ENCODE results near the gene PPIL6. TPM values are rescaled to one million over a fixed set of nuclear protein-coding genes. Genes with fewer than 3 reads are reported as not detected.

PPIL6 gene
- total and polyA plus RNA-seq, 7 donors = 1.1 to 3.9 (median 2.2) TPM

DNA sequence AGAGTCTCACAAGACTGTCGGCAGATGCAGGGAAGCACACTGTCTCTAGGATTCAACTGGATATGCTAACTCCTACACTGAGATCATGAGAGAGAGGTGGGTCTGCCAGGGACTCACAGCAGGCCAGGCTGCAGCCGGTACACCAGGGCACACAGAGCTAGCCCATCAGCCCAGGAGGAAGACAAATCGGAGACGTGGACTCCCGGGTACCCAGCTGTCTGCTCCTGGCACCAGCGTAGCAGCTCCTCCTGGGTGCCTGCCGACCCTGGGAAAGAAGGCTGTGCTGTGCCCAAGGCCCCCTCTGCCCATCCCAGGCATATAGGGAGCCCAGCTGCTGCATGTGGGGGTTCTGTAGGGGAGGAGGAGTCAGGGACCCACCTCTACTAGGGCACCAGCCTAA, 8.2 kb upstream of the PPIL6 start:
- Histone ChIP-seq H3K27me3 (ENCODE audit: insufficient read depth in 3 of 3, low read length in 2 of 3) (no peaks in the 10 kb centered on the region), H3K36me3 (ENCODE audit: insufficient read depth in 1 of 2, low read depth in 1 of 2) (peaks cover 0 to 29% of the 10 kb centered on the region in 2 donors), H3K9me3 (no peaks in the 10 kb centered on the region), H3K27ac (no peak overlapping the region), H3K4me1 (no peaks in the 10 kb centered on the region), H3K4me3 (no peak overlapping the region)
- intact Hi-C loops (cut with DNase I) = no loop called here
- TF ChIP-seq, protein P1, sequence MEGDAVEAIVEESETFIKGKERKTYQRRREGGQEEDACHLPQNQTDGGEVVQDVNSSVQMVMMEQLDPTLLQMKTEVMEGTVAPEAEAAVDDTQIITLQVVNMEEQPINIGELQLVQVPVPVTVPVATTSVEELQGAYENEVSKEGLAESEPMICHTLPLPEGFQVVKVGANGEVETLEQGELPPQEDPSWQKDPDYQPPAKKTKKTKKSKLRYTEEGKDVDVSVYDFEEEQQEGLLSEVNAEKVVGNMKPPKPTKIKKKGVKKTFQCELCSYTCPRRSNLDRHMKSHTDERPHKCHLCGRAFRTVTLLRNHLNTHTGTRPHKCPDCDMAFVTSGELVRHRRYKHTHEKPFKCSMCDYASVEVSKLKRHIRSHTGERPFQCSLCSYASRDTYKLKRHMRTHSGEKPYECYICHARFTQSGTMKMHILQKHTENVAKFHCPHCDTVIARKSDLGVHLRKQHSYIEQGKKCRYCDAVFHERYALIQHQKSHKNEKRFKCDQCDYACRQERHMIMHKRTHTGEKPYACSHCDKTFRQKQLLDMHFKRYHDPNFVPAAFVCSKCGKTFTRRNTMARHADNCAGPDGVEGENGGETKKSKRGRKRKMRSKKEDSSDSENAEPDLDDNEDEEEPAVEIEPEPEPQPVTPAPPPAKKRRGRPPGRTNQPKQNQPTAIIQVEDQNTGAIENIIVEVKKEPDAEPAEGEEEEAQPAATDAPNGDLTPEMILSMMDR (IDR thresholded peaks at IDR 0.05) = no peak
- DNase-seq (no peak), ATAC-seq (peak in 1 of 4 donors; percentile 4)
- 42 to 50% (median 44%) methylated on average over 7 of the region's 7 CpGs for WGBS, 3 donors

DNA sequence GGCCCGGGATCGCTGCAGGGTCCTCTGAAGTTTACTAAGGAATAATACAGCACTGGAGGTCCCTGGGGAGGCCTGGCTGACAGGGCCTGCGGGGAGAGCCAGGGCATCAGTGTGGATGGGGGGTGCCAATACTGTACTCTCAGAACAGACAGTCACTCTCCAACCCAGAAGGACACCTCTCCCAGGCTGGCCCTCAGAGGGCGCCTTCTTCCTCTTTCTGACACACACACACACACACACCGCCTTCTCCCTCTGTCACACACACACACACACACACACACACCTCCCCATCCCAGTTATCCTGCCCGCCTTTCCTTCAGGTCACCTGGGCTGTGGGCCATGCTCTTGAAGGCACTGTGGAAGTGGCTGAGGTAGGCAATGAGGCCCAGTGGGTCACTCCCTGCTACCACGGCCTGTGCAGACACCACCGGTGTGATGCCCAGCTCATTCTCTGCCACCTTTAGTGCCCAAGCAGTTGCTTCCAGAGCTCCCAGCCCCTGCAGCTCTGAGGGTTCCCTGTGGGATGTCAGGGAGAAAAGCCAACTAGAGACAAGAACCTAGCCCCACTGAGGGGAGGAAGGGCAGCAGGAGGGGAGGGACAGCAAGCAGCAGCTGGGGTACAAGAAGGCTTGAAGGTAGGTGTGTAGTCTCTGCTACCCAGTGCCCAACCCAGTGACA, 7.6 kb upstream of the PPIL6 start:
- Histone ChIP-seq H3K27me3 (ENCODE audit: insufficient read depth in 3 of 3, low read length in 2 of 3) (no peaks in the 10 kb centered on the region), H3K9me3 (no peaks in the 10 kb centered on the region), H3K4me3 (no peak overlapping the region), H3K27ac (no peak overlapping the region), H3K4me1 (no peaks in the 10 kb centered on the region), H3K36me3 (ENCODE audit: insufficient read depth in 1 of 2, low read depth in 1 of 2) (peaks cover 0 to 29% of the 10 kb centered on the region in 2 donors)
- DNase-seq (no peak), ATAC-seq (no peak)
- 78 to 84% (median 82%) methylated on average over 7 to 8 of the region's 8 CpGs for WGBS, 3 donors
- TF ChIP-seq, protein P1 (IDR thresholded peaks at IDR 0.05) = no peak
- intact Hi-C loops (cut with DNase I) = no loop called here

DNA sequence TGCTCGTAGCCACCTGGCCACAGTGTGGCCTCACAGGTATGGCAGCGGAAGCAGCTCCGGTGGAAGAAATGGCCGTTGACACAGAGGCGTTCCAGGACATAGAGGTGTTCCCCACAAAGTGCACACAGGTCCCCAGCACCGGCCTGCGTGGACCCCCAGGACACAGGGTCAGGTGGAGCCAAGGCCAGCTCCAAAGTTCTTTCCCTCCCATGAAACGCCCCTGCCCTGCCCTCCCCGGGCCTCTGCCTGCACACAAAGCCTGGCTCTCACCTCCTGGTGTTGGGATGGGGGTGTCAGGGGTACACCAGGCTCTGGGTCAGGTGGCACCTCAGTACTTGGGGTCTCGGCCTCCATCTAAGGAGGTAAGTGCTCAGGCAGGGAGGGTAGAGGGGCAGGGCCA, 6.7 kb upstream of the PPIL6 start:
- Histone ChIP-seq H3K9me3 (no peaks in the 10 kb centered on the region), H3K4me1 (peaks cover under 1% of the 10 kb centered on the region), H3K4me3 (no peak overlapping the region), H3K27me3 (ENCODE audit: insufficient read depth in 3 of 3, low read length in 2 of 3) (no peaks in the 10 kb centered on the region), H3K36me3 (ENCODE audit: insufficient read depth in 1 of 2, low read depth in 1 of 2) (peaks cover 0 to 29% of the 10 kb centered on the region in 2 donors), H3K27ac (no peak overlapping the region)
- WGBS, 3 donors = 87 to 95% (median 89%) methylated on average over 10 of the region's 10 CpGs
- no peak for DNase-seq
- intact Hi-C loops (cut with DNase I) = no loop called here
- TF ChIP-seq, protein P1 (IDR thresholded peaks at IDR 0.05) = no peak
- ATAC-seq = no peak

DNA sequence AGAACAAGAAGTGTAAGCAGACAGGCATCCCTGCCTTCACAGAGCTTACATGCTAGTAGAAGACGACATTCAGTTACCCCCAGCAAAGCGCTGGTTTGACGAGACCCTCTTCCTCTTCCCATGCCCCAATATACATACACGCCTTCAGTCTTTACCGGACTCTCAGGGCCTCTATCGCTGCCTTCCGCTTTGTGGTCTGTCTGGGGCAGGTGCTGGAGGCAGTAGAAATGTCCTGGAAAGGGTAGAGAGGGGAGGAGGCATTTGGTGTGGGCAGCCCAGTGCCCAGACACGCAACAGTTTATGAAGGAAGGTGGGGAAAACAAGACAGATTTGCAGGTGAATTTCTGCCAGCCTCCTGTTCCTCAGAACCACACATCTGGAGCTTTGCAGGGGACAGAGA, 6.1 kb upstream of the PPIL6 start:
- no peaks in the 10 kb centered on the region for H3K27me3 ChIP-seq (ENCODE audit: insufficient read depth in 3 of 3, low read length in 2 of 3)
- H3K4me1 ChIP-seq = peaks cover 6% of the 10 kb centered on the region
- TF ChIP-seq, protein P1 (IDR thresholded peaks at IDR 0.05) = no peak
- H3K36me3 ChIP-seq (ENCODE audit: insufficient read depth in 1 of 2, low read depth in 1 of 2) = peaks cover 0 to 29% of the 10 kb centered on the region in 2 donors
- 92% methylated on average over 7 to 8 of the region's 8 CpGs for WGBS, 3 donors
- H3K4me3 ChIP-seq = no peak overlapping the region
- H3K27ac ChIP-seq = no peak overlapping the region
- intact Hi-C loops (cut with DNase I) = no loop called here
- no peak for ATAC-seq
- H3K9me3 ChIP-seq = no peaks in the 10 kb centered on the region
- no peak for DNase-seq

DNA sequence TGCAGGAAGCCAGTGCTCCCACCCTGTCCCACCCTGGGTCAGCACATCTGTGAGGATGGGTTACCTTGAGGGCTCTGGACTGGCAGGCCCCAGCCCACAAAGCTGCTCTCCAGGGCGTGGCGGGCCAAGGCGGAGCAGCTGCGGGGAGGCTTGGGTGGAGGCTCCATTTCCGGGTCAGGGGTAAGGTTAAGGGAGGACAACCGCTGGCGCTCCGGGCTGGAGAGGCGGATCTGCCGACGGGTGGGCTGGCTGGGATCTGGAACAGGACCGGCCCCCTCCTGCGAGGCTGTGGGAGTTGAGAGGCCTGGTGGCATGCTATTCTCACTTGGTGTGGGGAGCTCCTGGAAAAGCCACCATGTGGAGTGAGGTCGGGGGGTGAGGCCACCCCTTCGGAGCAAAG, 5.6 kb upstream of the PPIL6 start:
- Histone ChIP-seq H3K9me3 (no peaks in the 10 kb centered on the region), H3K27ac (no peak overlapping the region), H3K4me3 (no peak overlapping the region), H3K4me1 (peaks cover 10% of the 10 kb centered on the region), H3K36me3 (ENCODE audit: insufficient read depth in 1 of 2, low read depth in 1 of 2) (peaks cover 0 to 29% of the 10 kb centered on the region in 2 donors), H3K27me3 (ENCODE audit: insufficient read depth in 3 of 3, low read length in 2 of 3) (no peaks in the 10 kb centered on the region)
- TF ChIP-seq, protein P1 (IDR thresholded peaks at IDR 0.05) = no peak
- DNase-seq (no peak), ATAC-seq (no peak)
- 80 to 90% (median 89%) methylated on average over 14 to 15 of the region's 15 CpGs for WGBS, 3 donors
- intact Hi-C loops (cut with DNase I) = no loop called here

All from psoas muscle (tissue), 8 donors.